ENCODE data around the gene HCFC1.

HCFC1 gene

DNA sequence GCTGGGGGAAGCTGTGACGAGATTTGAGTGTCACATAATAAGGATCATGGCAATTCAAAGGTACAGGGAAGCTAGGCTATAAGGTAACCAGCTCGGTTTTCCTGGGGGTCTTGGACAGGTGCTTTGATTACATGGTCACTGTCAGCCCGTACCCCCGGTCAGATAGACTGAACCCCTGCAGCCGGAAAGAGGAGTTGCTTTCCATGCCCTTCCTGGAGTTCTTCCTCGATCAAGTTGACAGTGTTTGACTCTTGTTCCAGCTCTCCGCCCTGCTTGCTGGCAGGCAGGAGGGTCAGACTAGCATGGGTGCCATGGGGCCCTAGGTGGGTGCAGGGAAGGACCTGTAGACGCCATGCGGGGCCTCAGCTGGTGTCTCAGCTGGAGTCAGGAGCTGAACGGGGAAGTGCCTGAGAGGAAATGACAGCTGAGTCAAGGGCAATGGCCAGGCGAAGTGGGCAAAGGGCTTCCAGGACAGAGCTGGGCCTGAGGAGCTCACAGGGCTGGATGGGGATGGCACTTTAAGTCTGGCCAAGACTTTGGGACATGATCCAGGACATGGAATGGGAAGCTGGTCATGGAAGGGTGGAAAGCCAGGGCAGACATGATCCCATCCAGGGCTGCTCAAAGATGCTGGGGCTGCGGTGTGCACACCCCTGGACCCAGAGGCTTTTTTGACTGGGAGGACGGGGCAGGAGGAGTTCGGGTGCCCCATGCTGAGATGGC lies 2.5 kb upstream of the HCFC1 start:
- no peak for DNase-seq (ENCODE audit: low read depth in 2 of 2)
- H3K4me3 ChIP-seq (replicated peaks in 1 of 2; ENCODE audit: low read depth in 2 of 2, low read length in 2 of 2) = peak overlapping the region in 1 of 2 donors; percentile 59
- TF ChIP-seq, protein P1, sequence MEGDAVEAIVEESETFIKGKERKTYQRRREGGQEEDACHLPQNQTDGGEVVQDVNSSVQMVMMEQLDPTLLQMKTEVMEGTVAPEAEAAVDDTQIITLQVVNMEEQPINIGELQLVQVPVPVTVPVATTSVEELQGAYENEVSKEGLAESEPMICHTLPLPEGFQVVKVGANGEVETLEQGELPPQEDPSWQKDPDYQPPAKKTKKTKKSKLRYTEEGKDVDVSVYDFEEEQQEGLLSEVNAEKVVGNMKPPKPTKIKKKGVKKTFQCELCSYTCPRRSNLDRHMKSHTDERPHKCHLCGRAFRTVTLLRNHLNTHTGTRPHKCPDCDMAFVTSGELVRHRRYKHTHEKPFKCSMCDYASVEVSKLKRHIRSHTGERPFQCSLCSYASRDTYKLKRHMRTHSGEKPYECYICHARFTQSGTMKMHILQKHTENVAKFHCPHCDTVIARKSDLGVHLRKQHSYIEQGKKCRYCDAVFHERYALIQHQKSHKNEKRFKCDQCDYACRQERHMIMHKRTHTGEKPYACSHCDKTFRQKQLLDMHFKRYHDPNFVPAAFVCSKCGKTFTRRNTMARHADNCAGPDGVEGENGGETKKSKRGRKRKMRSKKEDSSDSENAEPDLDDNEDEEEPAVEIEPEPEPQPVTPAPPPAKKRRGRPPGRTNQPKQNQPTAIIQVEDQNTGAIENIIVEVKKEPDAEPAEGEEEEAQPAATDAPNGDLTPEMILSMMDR (IDR thresholded peaks at IDR 0.05; ENCODE audit: low read depth, low read length) = no peak

DNA sequence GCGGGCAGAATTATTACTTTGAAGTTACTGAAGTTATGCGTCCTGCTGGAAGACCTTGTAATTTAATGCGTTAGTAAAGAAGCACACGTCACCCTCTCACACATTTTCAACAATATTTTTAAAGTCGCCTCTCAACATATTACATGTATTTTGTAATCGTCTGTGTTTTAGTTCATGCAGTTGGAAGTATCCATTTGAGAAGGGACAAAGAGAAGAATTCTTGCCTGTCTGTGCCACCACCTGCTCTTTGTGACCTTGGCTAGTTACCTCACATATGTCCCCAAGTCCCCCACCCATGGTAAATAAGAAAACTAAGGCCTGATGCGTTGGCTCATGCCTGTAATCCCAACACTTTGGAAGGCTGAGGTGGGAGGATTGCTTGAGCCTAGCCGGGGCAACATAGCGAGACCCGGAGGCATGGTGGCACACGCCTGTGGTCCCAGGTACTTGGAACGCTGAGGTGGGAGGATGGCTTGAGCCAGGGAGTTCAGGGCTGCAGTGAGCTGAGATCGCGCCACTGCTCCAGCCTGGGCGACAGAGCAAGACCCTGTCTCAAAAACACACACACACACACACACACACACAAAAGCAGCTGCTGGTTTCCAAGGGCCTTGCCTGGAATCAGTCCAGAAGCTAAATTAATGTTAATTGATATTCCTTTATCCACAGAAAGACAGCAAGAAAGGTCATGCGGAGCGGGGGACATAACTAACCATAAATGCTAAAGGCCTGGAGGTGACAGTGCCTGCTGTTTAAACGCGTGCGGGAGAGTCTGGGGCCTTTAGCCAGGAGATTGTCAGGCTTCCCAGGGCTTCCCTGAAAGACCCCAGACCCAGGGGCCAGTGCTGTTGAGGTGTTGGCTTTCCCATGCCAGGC lies 1.7 kb upstream of the HCFC1 start:
- no peak for DNase-seq (ENCODE audit: low read depth in 2 of 2)
- TF ChIP-seq, protein P1 (IDR thresholded peaks at IDR 0.05; ENCODE audit: low read depth, low read length) = no peak
- peak overlapping the region; percentile 44 to 59 for H3K4me3 ChIP-seq (replicated peaks in 1 of 2; ENCODE audit: low read depth in 2 of 2, low read length in 2 of 2)

DNA sequence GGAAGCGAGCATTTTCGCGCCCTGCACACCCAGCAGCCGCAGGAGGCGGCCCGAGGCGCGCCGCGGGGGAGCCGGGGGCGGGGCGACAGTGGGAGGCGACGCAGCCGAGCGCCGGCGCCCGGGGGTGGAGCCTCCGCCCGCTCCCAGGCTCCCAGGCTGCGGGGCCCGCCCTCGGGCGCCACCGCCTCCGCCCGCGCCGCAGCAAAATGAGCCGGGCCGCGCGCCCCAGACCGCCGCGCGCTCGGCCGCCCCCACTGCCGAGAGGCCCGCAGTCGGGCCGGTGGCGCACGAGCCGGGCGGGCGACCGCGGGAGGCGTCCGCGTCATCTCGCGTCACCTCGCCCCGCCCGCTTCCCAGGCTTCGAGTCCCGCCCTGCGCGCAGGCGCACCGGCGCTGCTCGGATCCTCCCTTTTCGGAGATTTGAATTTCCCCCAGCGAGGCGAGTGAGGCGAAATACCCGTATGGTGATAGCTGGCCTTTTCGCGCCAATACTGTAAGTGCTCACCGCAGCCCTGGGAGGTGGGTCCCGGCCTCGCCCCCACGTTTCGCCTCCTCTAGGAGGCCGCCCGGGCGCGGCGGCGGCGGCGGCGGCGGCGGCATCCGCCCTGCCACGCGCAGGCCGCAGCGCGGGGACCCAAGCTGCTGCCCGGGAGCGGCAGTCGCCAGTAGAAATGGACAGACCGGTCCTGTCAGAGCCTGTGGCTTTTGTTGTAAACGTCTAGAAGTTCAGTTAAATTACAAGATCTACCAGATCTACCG lies 929 bp upstream of the HCFC1 start, which contains the start of gene TMEM187:
Gene TMEM187, plus strand, starts transcription at position 387 of the 759 bp plus-strand sequence. CDS start 9,309 bp downstream, outside the sequence.
- TF ChIP-seq, protein P1 (IDR thresholded peaks at IDR 0.05; ENCODE audit: low read depth, low read length) = no peak
- peak within 1 kb of the TSS; percentile 80 to 83 for H3K4me3 ChIP-seq (replicated peaks in 1 of 2; ENCODE audit: low read depth in 2 of 2, low read length in 2 of 2)
- peak; percentile 87 to 89 for DNase-seq (ENCODE audit: low read depth in 2 of 2)

DNA sequence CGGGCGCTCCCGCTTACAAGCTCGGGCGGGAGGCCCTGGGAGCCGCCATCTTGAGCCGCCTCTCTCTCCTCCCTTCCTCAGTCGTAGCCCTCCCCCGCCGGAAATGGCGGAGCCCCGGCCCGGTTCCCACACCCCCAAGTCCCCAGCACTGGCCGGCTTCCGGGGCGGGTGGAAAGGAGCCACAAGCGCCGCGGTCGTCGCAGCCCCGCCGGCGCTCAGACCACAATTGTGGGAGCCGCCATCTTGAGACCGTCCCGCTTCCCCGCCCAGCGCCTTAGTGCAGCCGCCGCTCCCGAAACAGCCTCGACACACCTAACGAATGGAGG lies 531 bp downstream of the HCFC1 start:
- peak; percentile 87 to 92 for DNase-seq (ENCODE audit: low read depth in 2 of 2)
- TF ChIP-seq, protein P1 (IDR thresholded peaks at IDR 0.05; ENCODE audit: low read depth, low read length) = no peak
- H3K4me3 ChIP-seq (replicated peaks in 1 of 2; ENCODE audit: low read depth in 2 of 2, low read length in 2 of 2) = peak overlapping the region; percentile 80 to 83

DNA sequence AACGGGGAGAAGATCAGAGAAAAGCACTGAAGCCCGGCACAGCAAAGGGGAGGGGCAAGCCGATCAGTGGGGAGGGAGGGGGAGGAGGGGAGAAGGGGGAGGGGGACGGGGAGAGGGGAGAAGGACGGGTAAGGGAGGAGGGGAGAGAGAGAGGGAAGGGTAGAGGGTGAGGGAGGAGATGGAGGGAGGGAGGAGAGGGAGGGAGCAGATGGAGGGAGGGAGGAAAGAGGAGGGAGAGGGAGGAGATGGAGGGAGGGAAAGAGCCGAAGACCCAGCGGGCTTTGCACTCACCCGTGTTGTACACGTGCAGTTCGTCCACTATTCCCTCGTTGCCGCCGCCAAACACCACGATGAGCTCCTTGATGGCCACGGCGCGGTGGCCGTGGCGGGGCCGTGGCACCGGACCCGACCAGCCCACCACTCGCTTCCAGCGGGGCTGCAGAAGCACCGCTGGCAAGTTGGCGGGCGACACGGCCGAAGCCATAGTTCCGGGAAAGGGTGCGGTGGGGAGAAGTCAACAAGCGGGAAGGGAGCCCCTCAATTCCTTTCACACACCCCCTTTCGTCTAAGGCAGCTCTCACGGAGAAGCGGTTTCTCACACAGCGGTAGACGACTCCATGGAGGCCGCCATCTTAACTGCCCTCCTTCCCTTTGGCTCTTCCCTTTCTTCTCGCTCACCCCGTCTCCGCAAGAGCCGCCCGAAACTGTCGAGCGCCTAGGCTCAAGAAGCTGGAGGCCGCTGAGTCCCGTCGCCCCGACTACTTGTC lies 1.1 kb downstream of the HCFC1 start:
- peak overlapping the region; percentile 80 to 83 for H3K4me3 ChIP-seq (replicated peaks in 1 of 2; ENCODE audit: low read depth in 2 of 2, low read length in 2 of 2)
- TF ChIP-seq, protein P1 (IDR thresholded peaks at IDR 0.05; ENCODE audit: low read depth, low read length) = no peak
- peak; percentile 70 to 79 for DNase-seq (ENCODE audit: low read depth in 2 of 2)

DNA sequence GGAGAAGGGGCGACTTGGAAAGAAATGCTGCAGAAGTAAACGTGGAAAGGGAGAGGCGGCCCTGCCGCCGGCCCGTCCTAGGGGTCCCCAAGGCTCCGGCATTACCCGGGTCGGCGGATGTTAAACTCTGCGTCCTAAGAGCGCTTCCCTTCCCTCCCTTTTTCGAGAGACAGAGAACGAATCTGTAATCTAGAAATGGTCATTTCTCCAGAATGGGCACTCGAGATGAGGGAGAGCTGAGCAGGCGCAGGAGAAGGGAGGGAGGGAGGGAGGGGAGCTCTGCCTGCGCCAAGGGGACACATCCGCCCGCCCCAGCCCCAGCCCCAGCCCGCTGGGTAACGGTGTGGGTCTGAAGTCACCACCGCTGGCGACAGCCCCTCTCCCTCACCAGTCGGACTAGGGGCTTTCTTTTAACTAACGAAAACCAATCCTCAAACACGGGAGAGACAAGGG lies 1.7 kb downstream of the HCFC1 start:
- peak; percentile 32 to 40 for DNase-seq (ENCODE audit: low read depth in 2 of 2)
- TF ChIP-seq, protein P1 (IDR thresholded peaks at IDR 0.05; ENCODE audit: low read depth, low read length) = no peak
- peak overlapping the region; percentile 80 to 83 for H3K4me3 ChIP-seq (replicated peaks in 1 of 2; ENCODE audit: low read depth in 2 of 2, low read length in 2 of 2)
